ENCODE measurements around the gene SYTL3. TPM values are rescaled to one million over a fixed set of nuclear protein-coding genes. Genes with fewer than 3 reads are reported as not detected.

SYTL3 gene
- total RNA-seq, 1 donor, result 6.5 TPM

DNA sequence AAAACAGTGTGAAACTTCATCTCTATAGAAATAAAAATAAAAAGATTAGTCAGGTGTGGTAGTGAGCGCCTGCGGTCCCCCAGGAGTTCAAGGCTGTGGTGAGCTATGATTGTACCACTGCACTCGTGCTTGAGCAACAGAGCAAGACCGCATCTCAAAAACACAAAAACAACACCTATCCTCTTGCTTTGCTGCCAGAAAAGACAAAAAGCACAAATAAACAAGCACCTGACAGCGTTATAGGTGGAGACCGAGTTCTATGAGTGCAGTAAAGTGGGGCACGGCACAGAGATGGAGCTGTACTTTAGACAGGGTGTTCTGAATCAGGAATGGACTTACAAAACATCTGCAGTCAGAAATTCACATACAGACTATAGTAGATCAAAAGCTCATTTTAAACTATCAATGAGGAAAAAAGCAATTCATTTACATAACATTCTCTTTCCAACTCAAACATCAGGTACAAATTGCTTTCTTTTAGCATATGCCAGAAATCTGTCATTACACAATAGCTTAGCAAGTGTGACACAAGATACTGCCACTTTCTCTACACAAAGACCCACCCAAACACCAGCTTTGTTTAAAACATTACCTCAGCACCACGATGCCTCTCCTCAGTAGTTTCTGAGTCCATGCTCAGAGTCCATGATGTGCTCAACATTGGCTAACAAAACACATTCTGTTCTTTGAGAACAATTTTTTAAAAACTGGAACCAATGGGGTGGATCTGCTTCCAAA, 159.3 kb downstream of the SYTL3 start:
- no peak for DNase-seq (ENCODE audit: low read depth in 2 of 3, low spot score in 2 of 3)

- DNase-seq (ENCODE audit: low read depth in 2 of 3, low spot score in 2 of 3), result no peak
These were observed 160.6 kb downstream of the SYTL3 start for GRCh38 chr6:158810155-158811095.

DNA sequence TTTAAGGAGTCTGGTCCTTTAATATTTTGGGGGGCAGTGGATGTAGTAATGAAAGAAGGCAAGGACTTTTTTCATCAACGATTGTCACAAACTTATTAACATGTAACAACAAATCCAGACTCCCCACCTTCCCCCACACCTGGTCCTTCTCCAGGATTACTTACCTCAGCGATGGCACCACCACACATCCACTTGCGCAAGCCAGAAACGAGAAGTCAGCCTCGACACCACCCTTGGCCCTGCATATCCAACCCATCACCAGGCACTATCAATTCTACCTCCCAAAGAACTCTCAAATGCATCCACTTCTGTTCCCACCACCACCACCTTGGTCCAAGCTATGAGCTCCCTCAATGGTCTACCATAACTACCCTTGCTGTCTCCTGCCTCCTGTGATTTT, 162.8 kb downstream of the SYTL3 start:
- DNase-seq (ENCODE audit: low read depth in 2 of 3, low spot score in 2 of 3), result no peak

DNA sequence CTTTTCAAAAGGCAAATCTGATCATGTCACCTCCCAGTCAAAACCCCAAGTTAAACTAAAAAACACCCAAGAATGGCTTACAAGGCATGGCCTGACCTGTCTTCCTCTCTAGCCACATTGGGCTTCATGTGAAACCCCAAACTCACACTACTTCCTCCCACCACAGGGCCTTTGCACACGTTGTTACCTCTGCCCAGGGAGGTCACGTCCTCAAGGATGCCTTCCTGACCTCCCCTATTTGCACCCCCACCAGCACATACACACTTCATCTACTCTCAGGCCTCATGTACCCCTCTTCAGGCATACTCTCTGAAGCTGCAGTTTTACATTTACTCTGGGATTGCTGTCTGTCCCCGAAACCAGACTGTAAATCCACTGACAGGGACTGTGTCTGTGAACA, 163.2 kb downstream of the SYTL3 start:
- no peak for DNase-seq (ENCODE audit: low read depth in 2 of 3, low spot score in 2 of 3)

Small RNA genes lying within 50 kb of the gene (small RNA-seq; reads per million reads assigned to genes)
- gene MIR3918 (not detected), gene MIR7161 (not detected)

Other genes starting within 250 kb of the SYTL3 start
- gene TMEM181, start 90.0 kb upstream of the SYTL3 start, total RNA-seq, result 14.3 TPM
- gene DYNLT1, start 5.3 kb upstream of the SYTL3 start, total RNA-seq, result 35.0 TPM
- 80.8 TPM for gene EZR, start 169.3 kb downstream of the SYTL3 start, total RNA-seq